Sigmoid colon (tissue), 3 donors: Measurements from ENCODE around the gene ABHD8.

Source experiments
- CTCF ChIP-seq, 4 experiments: fragments of 450-650 bp in 3 of 4; fragments of 200-600 bp in 1 of 4; IDR thresholded peaks; one replicate each; pipeline ENCODE4 v1.5.1; 2016 to 2019; ENCODE audit warnings: antibody characterized with exemption in 4 of 4, mild to moderate bottlenecking in 3 of 4, moderate library complexity in 2 of 4
- POLR2A ChIP-seq, 2 donors: fragments of 450-650 bp; IDR thresholded peaks; one replicate each; pipeline ENCODE4 v1.6.1; 2016; ENCODE audit warnings: antibody characterized with exemption in 2 of 2, mild to moderate bottlenecking in 2 of 2, moderate library complexity in 2 of 2

- TF ChIP-seq POLR2A (IDR thresholded peaks at IDR 0.05) (no peak), CTCF (IDR thresholded peaks at IDR 0.05) (no peak)
Measured at GRCh38 chr19:17263712-17264640, 39.2 kb downstream of the ABHD8 start.
